ENCODE measurements around the gene OR1D5.

DNA sequence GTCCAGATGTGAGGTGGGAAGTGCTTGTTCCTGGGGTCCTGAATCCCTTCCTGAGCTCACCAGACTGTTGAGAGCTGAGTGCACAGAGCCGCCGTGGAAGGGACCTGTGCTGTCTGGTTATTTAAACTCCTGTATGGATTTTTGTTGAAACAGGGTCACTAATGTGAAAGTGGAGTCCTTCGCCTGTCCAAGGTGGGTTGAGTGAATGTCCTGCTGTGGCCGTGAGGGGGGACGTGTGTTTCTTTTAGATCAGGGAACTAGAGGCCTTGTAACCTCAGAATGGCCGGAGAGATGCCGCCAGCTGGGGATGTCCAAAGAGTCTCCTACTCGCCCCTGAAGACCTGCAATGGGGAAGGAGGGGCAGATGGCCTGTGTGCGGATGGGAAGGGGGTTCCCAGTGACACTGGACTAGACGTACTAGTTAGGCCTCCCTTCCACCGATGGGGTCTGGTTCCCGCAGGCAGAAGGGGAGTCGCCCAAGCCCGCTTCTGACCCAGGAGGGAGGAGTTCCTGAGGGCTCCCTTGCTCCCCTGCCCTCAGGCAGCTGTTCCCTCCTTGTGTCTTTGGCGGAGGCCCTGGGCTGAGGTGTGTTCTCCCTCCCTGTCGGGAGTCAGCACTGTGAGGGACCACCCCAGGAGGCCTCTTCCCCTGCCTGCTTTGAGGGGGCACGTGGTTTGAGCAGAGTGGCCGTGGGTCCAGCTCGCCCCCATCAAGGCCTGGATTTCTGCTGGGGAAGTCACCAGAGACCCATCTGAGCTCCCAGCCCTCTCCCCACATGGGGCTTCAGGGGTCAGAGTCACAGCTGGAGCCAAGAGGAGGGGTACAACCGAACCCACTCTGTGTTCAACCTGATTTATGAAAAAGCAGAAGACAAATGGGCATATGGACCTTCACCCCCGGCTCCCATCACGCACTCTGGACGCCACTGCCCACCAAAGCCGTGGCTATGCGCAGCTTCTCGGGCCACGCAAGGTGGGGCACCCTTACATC is 30.9 kb downstream of the OR1D5 start:
- TF ChIP-seq, protein P1, sequence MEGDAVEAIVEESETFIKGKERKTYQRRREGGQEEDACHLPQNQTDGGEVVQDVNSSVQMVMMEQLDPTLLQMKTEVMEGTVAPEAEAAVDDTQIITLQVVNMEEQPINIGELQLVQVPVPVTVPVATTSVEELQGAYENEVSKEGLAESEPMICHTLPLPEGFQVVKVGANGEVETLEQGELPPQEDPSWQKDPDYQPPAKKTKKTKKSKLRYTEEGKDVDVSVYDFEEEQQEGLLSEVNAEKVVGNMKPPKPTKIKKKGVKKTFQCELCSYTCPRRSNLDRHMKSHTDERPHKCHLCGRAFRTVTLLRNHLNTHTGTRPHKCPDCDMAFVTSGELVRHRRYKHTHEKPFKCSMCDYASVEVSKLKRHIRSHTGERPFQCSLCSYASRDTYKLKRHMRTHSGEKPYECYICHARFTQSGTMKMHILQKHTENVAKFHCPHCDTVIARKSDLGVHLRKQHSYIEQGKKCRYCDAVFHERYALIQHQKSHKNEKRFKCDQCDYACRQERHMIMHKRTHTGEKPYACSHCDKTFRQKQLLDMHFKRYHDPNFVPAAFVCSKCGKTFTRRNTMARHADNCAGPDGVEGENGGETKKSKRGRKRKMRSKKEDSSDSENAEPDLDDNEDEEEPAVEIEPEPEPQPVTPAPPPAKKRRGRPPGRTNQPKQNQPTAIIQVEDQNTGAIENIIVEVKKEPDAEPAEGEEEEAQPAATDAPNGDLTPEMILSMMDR (IDR thresholded peaks at IDR 0.05), result no peak
- TF ChIP-seq POLR2A (IDR thresholded peaks at IDR 0.05), result no peak
